HG03442 (cell line): Measurements from ENCODE around the gene ARPC1B.
"Not testable (repeated sequence)": the region's sequence is repeated elsewhere in the genome, so short reads cannot be mapped to it uniquely, and the experiment has no call there.

Source experiments
- ATAC-seq: cut with Tn5 transposase; IDR thresholded peaks from one replicate; pipeline ENCODE4 v1.9.1; 2021; ENCODE audit warnings: mild to moderate bottlenecking, moderate library complexity; ENCODE audit not compliant: unreplicated experiment

The ARPC1B gene

GRCh38 chr7:99387239-99387635, 12.7 kb downstream of the ARPC1B start:
- ATAC-seq, result not testable (repeated sequence)

- ATAC-seq, result no peak
Measured at GRCh38 chr7:99387912-99388311, 13.4 kb downstream of the ARPC1B start.

GRCh38 chr7:99389772-99390171, 15.2 kb downstream of the ARPC1B start:
- no peak for ATAC-seq

- ATAC-seq, result no peak
Measured at GRCh38 chr7:99390941-99391602, 16.5 kb downstream of the ARPC1B start.

GRCh38 chr7:99392046-99392445, 17.5 kb downstream of the ARPC1B start:
- no peak for ATAC-seq

- peak; percentile 51 for ATAC-seq
Measured at GRCh38 chr7:99392659-99393354, 18.3 kb downstream of the ARPC1B start.

GRCh38 chr7:99393355-99394187, 19.0 kb downstream of the ARPC1B start:
- peak; percentile 21 for ATAC-seq

GRCh38 chr7:99394188-99394502, 19.6 kb downstream of the ARPC1B start:
- no peak for ATAC-seq

GRCh38 chr7:99395616-99396327, 21.2 kb downstream of the ARPC1B start:
- no peak for ATAC-seq

- ATAC-seq, result no peak
Measured at GRCh38 chr7:99396418-99397296, 22.1 kb downstream of the ARPC1B start.

GRCh38 chr7:99397297-99397983, 22.9 kb downstream of the ARPC1B start:
- ATAC-seq, result no peak

GRCh38 chr7:99398891-99399445, 24.4 kb downstream of the ARPC1B start:
- ATAC-seq, result no peak

- no peak for ATAC-seq
Measured at GRCh38 chr7:99399597-99399996, 25.1 kb downstream of the ARPC1B start.

- ATAC-seq, result no peak
Measured at GRCh38 chr7:99402854-99403253, 28.3 kb downstream of the ARPC1B start.

GRCh38 chr7:99403764-99404163, 29.2 kb downstream of the ARPC1B start:
- no peak for ATAC-seq

GRCh38 chr7:99404235-99404976, 29.9 kb downstream of the ARPC1B start:
- ATAC-seq, result no peak

- ATAC-seq, result no peak
Measured at GRCh38 chr7:99404977-99405320, 30.4 kb downstream of the ARPC1B start.

- no peak for ATAC-seq
Measured at GRCh38 chr7:99406557-99406956, 32.0 kb downstream of the ARPC1B start.

- ATAC-seq, result no peak
Measured at GRCh38 chr7:99407872-99408378, 33.4 kb downstream of the ARPC1B start.
